ENCODE measurements around the gene RFNG.

Gene RFNG

GRCh38 chr17:81998691-81999438 lies 52.7 kb downstream of the RFNG start:
- DNase-seq = no peak

- no peak for DNase-seq
These were observed 53.4 kb downstream of the RFNG start for GRCh38 chr17:81998212-81998611.
